Mesothelial cell of epicardium (in vitro differentiated cells): Measurements from ENCODE around the gene SH3BP5L. TPM values are rescaled to one million over a fixed set of nuclear protein-coding genes. Genes with fewer than 3 reads are reported as not detected.

ENCODE experiments used
- DNase-seq, 2 experiments: peaks; one replicate each; pipeline ENCODE4 v3.0.0; 2021; ENCODE audit warnings: low spot score in 2 of 2; ENCODE audit not compliant: unreplicated experiment in 2 of 2
- H3K27ac Mint-ChIP-seq: 2 replicates; pipeline ENCODE4 v1.8.0; 2021; ENCODE audit warnings: mixed read lengths
- H3K27me3 Mint-ChIP-seq: 2 replicates; pipeline ENCODE4 v1.8.0; 2021; ENCODE audit warnings: low read depth, mixed read lengths
- H3K36me3 Mint-ChIP-seq: 2 replicates; pipeline ENCODE4 v1.8.0; 2021; ENCODE audit warnings: mixed read lengths
- H3K4me1 Mint-ChIP-seq: 2 replicates; pipeline ENCODE4 v1.8.0; 2021; ENCODE audit warnings: mixed read lengths
- H3K4me3 Mint-ChIP-seq: 2 replicates; pipeline ENCODE4 v1.8.0; 2021; ENCODE audit warnings: mild to moderate bottlenecking, moderate library complexity, mixed read lengths
- H3K9me3 Mint-ChIP-seq: 2 replicates; pipeline ENCODE4 v1.8.0; 2021; ENCODE audit warnings: mixed read lengths
- CTCF ChIP-seq: fragments of 200-600 bp; sonication (generic); IDR thresholded peaks from one replicate; pipeline ENCODE4 v1.5.0; 2021; ENCODE audit warnings: antibody characterized with exemption; ENCODE audit not compliant: unreplicated experiment
- total RNA-seq: library from RNA; stranded (reverse); gene quantifications from 3 replicates; pipeline ENCODE4 v1.2.1, GENCODE V29; 2021

The SH3BP5L gene
- total RNA-seq, 1 donor from 2014 or later, result 24.9 TPM

- Mint-ChIP-seq H3K27ac (no peak overlapping the region), H3K36me3 (peaks cover 28% of the 10 kb centered on the region), H3K27me3 (no peaks in the 10 kb centered on the region), H3K4me3 (no peak overlapping the region), H3K9me3 (no peaks in the 10 kb centered on the region), H3K4me1 (no peaks in the 10 kb centered on the region)
- no peak for TF ChIP-seq CTCF
- no peak for DNase-seq
These were observed 14.8 kb downstream of the SH3BP5L start for GRCh38 chr1:248810727-248811513.

DNA sequence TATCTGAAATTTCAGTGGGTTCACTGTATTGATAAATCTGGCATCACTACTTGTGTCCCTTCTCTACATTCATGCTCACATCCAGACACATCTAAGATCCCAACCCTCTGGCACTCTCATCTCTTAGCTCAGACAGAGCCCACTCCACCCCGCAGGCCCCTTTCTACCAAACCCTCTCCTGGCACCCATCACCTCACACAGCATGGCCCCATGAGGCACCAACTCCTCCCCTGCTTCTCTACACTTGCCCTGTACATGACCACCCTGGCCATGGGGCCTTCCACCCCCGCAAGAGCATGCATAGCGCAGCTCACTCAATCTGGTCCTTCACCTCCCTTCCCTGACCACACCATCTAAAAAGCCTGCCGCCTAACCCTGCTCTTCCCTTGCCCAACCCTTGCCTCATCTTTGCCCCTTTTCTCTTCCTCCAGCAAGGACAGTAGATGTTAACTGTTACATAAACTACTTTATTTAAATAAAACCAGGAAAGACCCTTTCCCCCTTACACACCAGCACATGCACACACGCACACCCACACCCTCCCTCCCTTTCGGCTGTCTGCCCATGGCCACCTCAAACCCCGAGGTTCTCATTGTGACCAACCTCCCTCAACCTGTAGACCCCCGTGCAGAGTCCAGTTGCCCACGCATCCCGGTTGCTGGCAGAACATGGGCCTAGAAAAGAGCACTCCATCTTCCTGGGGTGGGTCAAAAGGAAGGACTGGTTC, 15.6 kb downstream of the SH3BP5L start:
- Mint-ChIP-seq H3K9me3 (no peaks in the 10 kb centered on the region), H3K4me3 (no peak overlapping the region), H3K36me3 (peaks cover 23% of the 10 kb centered on the region), H3K4me1 (no peaks in the 10 kb centered on the region), H3K27me3 (no peaks in the 10 kb centered on the region), H3K27ac (no peak overlapping the region)
- TF ChIP-seq CTCF, result no peak
- DNase-seq, result no peak

DNA sequence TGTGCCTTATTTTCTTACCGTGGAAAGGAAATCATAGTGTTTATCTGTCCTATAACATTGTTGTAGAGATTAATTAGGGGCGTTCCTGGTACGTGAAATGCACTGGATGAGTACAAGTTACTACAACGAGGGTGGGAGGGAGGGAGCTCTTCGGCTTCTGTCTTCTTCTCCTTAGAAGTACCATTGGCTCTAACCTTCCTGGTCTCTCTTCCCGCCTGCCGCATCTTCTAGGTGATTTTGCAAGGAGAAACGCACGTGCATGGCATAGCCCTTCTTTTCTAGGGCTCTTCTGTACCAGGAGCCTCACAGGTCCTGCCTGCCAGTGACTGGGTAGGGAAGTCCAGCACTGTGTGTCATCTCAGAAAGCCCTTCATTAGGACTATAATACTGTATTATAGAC, 16.8 kb downstream of the SH3BP5L start:
- H3K4me3 Mint-ChIP-seq, result no peak overlapping the region
- H3K27ac Mint-ChIP-seq, result no peak overlapping the region
- no peak for DNase-seq
- no peak for TF ChIP-seq CTCF
- no peaks in the 10 kb centered on the region for H3K27me3 Mint-ChIP-seq
- peaks cover 17% of the 10 kb centered on the region for H3K36me3 Mint-ChIP-seq
- H3K9me3 Mint-ChIP-seq, result peaks cover under 1% of the 10 kb centered on the region
- H3K4me1 Mint-ChIP-seq, result no peaks in the 10 kb centered on the region

- no peaks in the 10 kb centered on the region for H3K27me3 Mint-ChIP-seq
- no peaks in the 10 kb centered on the region for H3K4me1 Mint-ChIP-seq
- no peak for DNase-seq
- H3K27ac Mint-ChIP-seq, result no peak overlapping the region
- H3K36me3 Mint-ChIP-seq, result peaks cover 6% of the 10 kb centered on the region
- no peak overlapping the region for H3K4me3 Mint-ChIP-seq
- H3K9me3 Mint-ChIP-seq, result peaks cover 7% of the 10 kb centered on the region
- TF ChIP-seq CTCF, result peak; percentile 32
These were observed 18.5 kb downstream of the SH3BP5L start for GRCh38 chr1:248807067-248807737.

DNA sequence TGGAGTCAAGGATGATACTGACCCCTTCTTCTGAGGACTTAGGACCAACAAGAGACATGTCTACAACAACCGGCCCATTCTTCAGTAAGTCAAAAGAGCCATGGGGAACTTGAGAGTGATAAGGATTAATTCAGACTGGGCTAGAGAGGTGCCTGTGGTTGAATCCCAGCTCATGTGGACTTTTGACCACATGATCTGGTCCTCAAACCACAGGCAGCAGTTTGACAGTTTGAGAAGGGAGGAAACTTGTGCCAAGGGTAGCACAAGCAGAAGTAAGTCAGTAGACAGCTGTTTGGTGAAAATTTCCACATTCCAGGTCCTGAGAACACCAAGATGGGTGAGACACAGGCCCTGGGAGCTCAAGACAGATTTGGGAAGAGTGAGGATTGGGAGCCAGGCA, 19.8 kb downstream of the SH3BP5L start:
- Mint-ChIP-seq H3K36me3 (peaks cover 1% of the 10 kb centered on the region), H3K4me3 (no peak overlapping the region), H3K4me1 (no peaks in the 10 kb centered on the region), H3K9me3 (peaks cover 18% of the 10 kb centered on the region), H3K27ac (no peak overlapping the region), H3K27me3 (no peaks in the 10 kb centered on the region)
- DNase-seq, result no peak
- TF ChIP-seq CTCF, result no peak
